Esophagus muscularis mucosa (tissue), 4 donors: Measurements from ENCODE around the gene ZBTB46. TPM values are rescaled to one million over a fixed set of nuclear protein-coding genes. Genes with fewer than 3 reads are reported as not detected.

Experiments used
- DNase-seq: peaks from one replicate; pipeline ENCODE4 v3.0.0-alpha.2; 2017; ENCODE audit errors: extremely low spot score
- H3K27ac ChIP-seq, 4 donors: fragments of 200-600 bp; sonication (generic); replicated peaks in 1 of 4; 1 replicate in 3 of 4; 2 replicates in 1 of 4; pipeline ENCODE4 v1.5.1; 2016 to 2019; ENCODE audit warnings: mild to moderate bottlenecking in 1 of 4
- H3K27me3 ChIP-seq, 4 donors: fragments of 200-600 bp; sonication (generic); one replicate each; pipeline versions ENCODE4 v1.5.1 to v1.6.0; 2016 to 2019
- H3K36me3 ChIP-seq, 4 donors: fragments of 200-600 bp; sonication (generic); one replicate each; pipeline ENCODE4 v1.5.1; 2016 to 2019
- H3K4me1 ChIP-seq, 4 donors: fragments of 200-600 bp; sonication (generic); one replicate each; pipeline ENCODE4 v1.5.1; 2016 to 2019
- H3K4me3 ChIP-seq, 4 donors: fragments of 200-600 bp; sonication (generic); 1 replicate in 2 of 4; 2 replicates in 2 of 4; pipeline ENCODE4 v1.5.1; 2016 to 2019; ENCODE audit warnings: mild to moderate bottlenecking in 4 of 4, moderate library complexity in 1 of 4
- H3K9me3 ChIP-seq, 4 donors: fragments of 200-600 bp; sonication (generic); 1 replicate in 3 of 4; 2 replicates in 1 of 4; pipeline ENCODE4 v1.5.1; 2016 to 2019
- EP300 ChIP-seq: sonication (generic); formaldehyde crosslinking; IDR thresholded peaks from one replicate; pipeline ENCODE4 v1.6.1; 2017; ENCODE audit warnings: antibody characterized with exemption
- POLR2A ChIP-seq: fragments of 450-650 bp; IDR thresholded peaks from one replicate; pipeline ENCODE4 v1.6.1; 2017; ENCODE audit warnings: antibody characterized with exemption, moderate library complexity, mild to moderate bottlenecking, low read depth
- POLR2AphosphoS5 ChIP-seq, 2 donors: sonication (generic); formaldehyde crosslinking; IDR thresholded peaks; one replicate each; pipeline ENCODE4 v1.6.1; 2017; ENCODE audit warnings: antibody characterized with exemption in 2 of 2
- WGBS: methylation state at CpG from one replicate; pipeline ENCODE4 v1.1.5; 2018; 5-methylcytosine and 5-hydroxymethylcytosine counted together
- intact Hi-C: fragments of 100-400 bp; cut with DNase I; formaldehyde crosslinking; loops from one replicate; pipeline ENCODE4 v1.15.1; 2023
- total RNA-seq, 4 donors: library from RNA; depleted of rRNA; stranded (reverse); fragments of >200 nt; gene quantifications; one replicate each; pipeline versions ENCODE4 v1.1.0 to v1.2.1, GENCODE V29; 2016
- TF ChIP-seq, protein P1 (sequence below), 3 experiments: fragments of 200-600 bp in 2 of 3; fragments of 450-650 bp in 1 of 3; sonication (generic) in 2 of 3; IDR thresholded peaks; one replicate each; pipeline ENCODE4 v1.5.1; 2017 to 2019; ENCODE audit warnings: antibody characterized with exemption in 3 of 3, mild to moderate bottlenecking in 2 of 3, moderate library complexity in 1 of 3

The ZBTB46 gene
- total RNA-seq, 4 donors from 2014 or later, result 9.6 to 22.8 (median 13.8) TPM

GRCh38 chr20:63794614-63795013, 36.5 kb downstream of the ZBTB46 start:
- no peaks in the 10 kb centered on the region for H3K9me3 ChIP-seq
- H3K27me3 ChIP-seq, result no peaks in the 10 kb centered on the region
- H3K4me3 ChIP-seq, result no peak overlapping the region
- intact Hi-C loops, result no loop called here
- DNase-seq, result no peak
- H3K4me1 ChIP-seq, result peaks cover 0 to 19% (median 6%) of the 10 kb centered on the region in 4 donors
- H3K36me3 ChIP-seq, result peaks cover 0 to 20% (median 9%) of the 10 kb centered on the region in 4 donors
- TF ChIP-seq POLR2AphosphoS5 (IDR thresholded peaks at IDR 0.05) (no peak), EP300 (no peak), POLR2A (no peak)
- TF ChIP-seq, protein P1, sequence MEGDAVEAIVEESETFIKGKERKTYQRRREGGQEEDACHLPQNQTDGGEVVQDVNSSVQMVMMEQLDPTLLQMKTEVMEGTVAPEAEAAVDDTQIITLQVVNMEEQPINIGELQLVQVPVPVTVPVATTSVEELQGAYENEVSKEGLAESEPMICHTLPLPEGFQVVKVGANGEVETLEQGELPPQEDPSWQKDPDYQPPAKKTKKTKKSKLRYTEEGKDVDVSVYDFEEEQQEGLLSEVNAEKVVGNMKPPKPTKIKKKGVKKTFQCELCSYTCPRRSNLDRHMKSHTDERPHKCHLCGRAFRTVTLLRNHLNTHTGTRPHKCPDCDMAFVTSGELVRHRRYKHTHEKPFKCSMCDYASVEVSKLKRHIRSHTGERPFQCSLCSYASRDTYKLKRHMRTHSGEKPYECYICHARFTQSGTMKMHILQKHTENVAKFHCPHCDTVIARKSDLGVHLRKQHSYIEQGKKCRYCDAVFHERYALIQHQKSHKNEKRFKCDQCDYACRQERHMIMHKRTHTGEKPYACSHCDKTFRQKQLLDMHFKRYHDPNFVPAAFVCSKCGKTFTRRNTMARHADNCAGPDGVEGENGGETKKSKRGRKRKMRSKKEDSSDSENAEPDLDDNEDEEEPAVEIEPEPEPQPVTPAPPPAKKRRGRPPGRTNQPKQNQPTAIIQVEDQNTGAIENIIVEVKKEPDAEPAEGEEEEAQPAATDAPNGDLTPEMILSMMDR (IDR thresholded peaks at IDR 0.05), result no peak
- H3K27ac ChIP-seq, result no peak overlapping the region
- WGBS, result 88% methylated on average over 11 of the region's 14 CpGs

GRCh38 chr20:63792866-63793265, 38.2 kb downstream of the ZBTB46 start:
- intact Hi-C loops, result no loop called here
- Histone ChIP-seq H3K4me3 (no peak overlapping the region), H3K27ac (peak overlapping the region in 1 of 4 donors; percentile 5), H3K36me3 (peaks cover 0 to 36% (median 16%) of the 10 kb centered on the region in 4 donors), H3K9me3 (no peaks in the 10 kb centered on the region), H3K4me1 (peaks cover 0 to 28% (median 10%) of the 10 kb centered on the region in 4 donors), H3K27me3 (no peaks in the 10 kb centered on the region)
- DNase-seq, result no peak
- TF ChIP-seq, protein P1 (IDR thresholded peaks at IDR 0.05), result no peak
- no peak for TF ChIP-seq POLR2A
- TF ChIP-seq EP300, result no peak
- TF ChIP-seq POLR2AphosphoS5 (IDR thresholded peaks at IDR 0.05), result no peak
- 86% methylated on average over 16 of the region's 20 CpGs for WGBS

DNA sequence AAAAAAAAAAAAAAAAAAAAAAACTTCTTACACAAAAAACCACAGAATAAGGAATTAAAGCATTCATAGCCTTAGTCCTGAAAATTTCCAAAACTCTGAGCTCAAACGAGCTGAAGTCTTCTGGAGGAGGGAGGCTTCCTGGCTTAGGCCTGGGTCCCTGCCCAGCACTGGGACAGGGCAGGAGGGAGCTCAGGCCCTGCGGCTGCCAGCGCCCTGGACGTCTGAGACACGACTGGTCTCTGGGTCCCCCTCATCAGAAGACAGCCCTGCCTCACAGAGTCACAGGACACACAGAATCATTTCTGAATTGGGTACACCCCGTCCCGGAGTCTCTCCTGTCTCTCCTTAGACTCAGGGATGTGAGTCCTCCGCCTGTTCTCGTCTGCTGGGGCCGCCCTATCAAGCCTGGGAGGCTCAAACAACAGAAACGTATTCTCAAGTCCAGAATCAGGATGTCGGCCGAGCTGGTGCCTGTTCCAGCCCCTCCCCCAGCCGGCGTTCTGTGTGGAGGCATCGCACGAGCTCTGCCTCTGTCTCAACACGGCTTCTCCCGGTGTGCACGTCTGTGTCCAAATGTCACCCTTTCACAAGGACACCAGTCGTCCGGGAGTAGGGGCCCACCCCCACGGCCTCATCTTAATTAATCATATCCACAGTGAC, 39.4 kb downstream of the ZBTB46 start:
- TF ChIP-seq POLR2AphosphoS5 (IDR thresholded peaks at IDR 0.05) (no peak), POLR2A (no peak), EP300 (no peak)
- TF ChIP-seq, protein P1 (IDR thresholded peaks at IDR 0.05), result no peak
- WGBS, result 52% methylated on average over 17 of the region's 23 CpGs
- no peaks in the 10 kb centered on the region for H3K9me3 ChIP-seq
- intact Hi-C loops, result no loop called here
- no peak overlapping the region for H3K4me3 ChIP-seq
- H3K27ac ChIP-seq, result peak overlapping the region in 2 of 4 donors; percentile 38 to 68
- peaks cover 0 to 40% (median 10%) of the 10 kb centered on the region in 4 donors for H3K4me1 ChIP-seq
- peaks cover 0 to 45% (median 18%) of the 10 kb centered on the region in 4 donors for H3K36me3 ChIP-seq
- H3K27me3 ChIP-seq, result no peaks in the 10 kb centered on the region
- DNase-seq, result no peak

GRCh38 chr20:63790572-63791168, 40.4 kb downstream of the ZBTB46 start:
- Histone ChIP-seq H3K4me3 (no peak overlapping the region), H3K36me3 (peaks cover 0 to 44% (median 18%) of the 10 kb centered on the region in 4 donors), H3K4me1 (peaks cover 0 to 49% (median 14%) of the 10 kb centered on the region in 4 donors), H3K27me3 (no peaks in the 10 kb centered on the region), H3K27ac (no peak overlapping the region), H3K9me3 (no peaks in the 10 kb centered on the region)
- intact Hi-C loops, result no loop called here
- DNase-seq, result no peak
- TF ChIP-seq POLR2A, result no peak
- TF ChIP-seq, protein P1 (IDR thresholded peaks at IDR 0.05), result no peak
- TF ChIP-seq EP300, result no peak
- no peak for TF ChIP-seq POLR2AphosphoS5 (IDR thresholded peaks at IDR 0.05)
- 92% methylated on average over 36 of the region's 37 CpGs for WGBS
